Thymus (tissue), 11 donors: ENCODE results near the gene EZR. TPM values are rescaled to one million over a fixed set of nuclear protein-coding genes. Genes with fewer than 3 reads are reported as not detected.
A peak's percentile ranks its signal among the peaks of the same experiment; 100 is the strongest.

ENCODE experiments used
- DNase-seq, 9 donors: peaks; one replicate each; pipeline ENCODE4 v3.0.0-alpha.2; 2013; ENCODE audit warnings: low spot score in 9 of 9, low read depth in 6 of 9, missing footprints in 1 of 9
- H3K27ac ChIP-seq, 2 donors: one replicate each; pipeline ENCODE4 v1.5.1; 2013; ENCODE audit warnings: control low read depth in 1 of 2, low read depth in 1 of 2, low read length in 1 of 2, mild to moderate bottlenecking in 1 of 2, moderate library complexity in 1 of 2
- H3K27me3 ChIP-seq, 2 donors: one replicate each; pipeline ENCODE4 v1.5.1; 2013; ENCODE audit warnings: low read length in 1 of 2; ENCODE audit not compliant: control insufficient read depth in 2 of 2, insufficient read depth in 1 of 2
- H3K36me3 ChIP-seq, 2 donors: one replicate each; pipeline ENCODE4 v1.5.1; 2013; ENCODE audit warnings: low read length in 1 of 2, mild to moderate bottlenecking in 1 of 2, moderate library complexity in 1 of 2; ENCODE audit not compliant: control insufficient read depth in 2 of 2, insufficient read depth in 2 of 2
- H3K4me1 ChIP-seq, 2 donors: one replicate each; pipeline ENCODE4 v1.5.1; 2013; ENCODE audit warnings: low read length in 2 of 2; ENCODE audit not compliant: control insufficient read depth in 2 of 2, insufficient read depth in 2 of 2
- H3K4me3 ChIP-seq, 2 donors: one replicate each; pipeline ENCODE4 v1.5.1; 2013; ENCODE audit warnings: low read length in 2 of 2, control low read depth in 1 of 2, mild to moderate bottlenecking in 1 of 2
- H3K9me3 ChIP-seq, 2 donors: one replicate each; pipeline ENCODE4 v1.5.1; 2013; ENCODE audit warnings: low read length in 1 of 2, mild to moderate bottlenecking in 1 of 2; ENCODE audit not compliant: control insufficient read depth in 2 of 2, insufficient read depth in 1 of 2
- WGBS: extraction: QIAGEN DNeasy Blood & Tissue Kit; methylation state at CpG from one replicate; pipeline ENCODE4 v1.1.7; 2013; 5-methylcytosine and 5-hydroxymethylcytosine counted together
- polyA plus RNA-seq: library from polyadenylated mRNA; stranded (reverse); fragments of 200-250 nt; gene quantifications from one replicate; pipeline ENCODE4 v1.2.3, GENCODE V29; 2013
- total RNA-seq: library from RNA; stranded (reverse); fragments of 120-200 nt; gene quantifications from one replicate; pipeline ENCODE4 v1.2.4, GENCODE V29; 2013
- donor health status: healthy.

The EZR gene
- total and polyA plus RNA-seq, 2 donors: 132 to 165 TPM

DNA sequence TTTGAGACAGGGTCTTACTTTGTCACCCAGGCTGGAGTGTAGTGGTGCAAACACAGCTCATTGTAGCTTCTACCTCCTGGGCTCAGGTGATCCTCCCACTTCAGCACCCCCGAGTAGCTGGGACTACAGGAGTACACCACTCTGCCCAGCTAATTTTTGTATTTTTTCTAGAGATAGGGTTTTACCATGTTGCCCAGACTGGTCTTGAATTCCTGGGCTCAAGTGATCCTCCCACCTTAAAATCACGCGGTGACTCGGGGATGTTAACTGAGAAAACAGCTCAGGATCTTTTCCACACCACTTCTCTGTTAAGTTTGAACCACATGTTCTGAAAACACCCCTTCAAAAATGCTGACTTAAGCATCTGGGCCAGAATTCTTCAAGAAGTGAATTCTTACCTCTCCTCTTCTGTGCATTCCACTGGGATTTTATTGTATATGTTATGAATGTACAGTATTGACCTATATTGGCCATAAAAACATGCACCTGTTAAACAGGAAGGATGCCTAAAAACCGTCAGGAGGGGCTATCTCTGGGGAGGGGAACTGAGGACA is 96.9 kb downstream of the EZR start:
- 85% methylated on average over 5 of the region's 5 CpGs for WGBS
- no peak for DNase-seq
- no peak overlapping the region for H3K27ac ChIP-seq
- H3K4me1 ChIP-seq: peaks cover 0 to 18% of the 10 kb centered on the region in 2 donors
- peaks cover 41 to 49% of the 10 kb centered on the region in 2 donors for H3K36me3 ChIP-seq
- H3K27me3 ChIP-seq: no peaks in the 10 kb centered on the region
- no peaks in the 10 kb centered on the region for H3K9me3 ChIP-seq
- no peak overlapping the region for H3K4me3 ChIP-seq

DNA sequence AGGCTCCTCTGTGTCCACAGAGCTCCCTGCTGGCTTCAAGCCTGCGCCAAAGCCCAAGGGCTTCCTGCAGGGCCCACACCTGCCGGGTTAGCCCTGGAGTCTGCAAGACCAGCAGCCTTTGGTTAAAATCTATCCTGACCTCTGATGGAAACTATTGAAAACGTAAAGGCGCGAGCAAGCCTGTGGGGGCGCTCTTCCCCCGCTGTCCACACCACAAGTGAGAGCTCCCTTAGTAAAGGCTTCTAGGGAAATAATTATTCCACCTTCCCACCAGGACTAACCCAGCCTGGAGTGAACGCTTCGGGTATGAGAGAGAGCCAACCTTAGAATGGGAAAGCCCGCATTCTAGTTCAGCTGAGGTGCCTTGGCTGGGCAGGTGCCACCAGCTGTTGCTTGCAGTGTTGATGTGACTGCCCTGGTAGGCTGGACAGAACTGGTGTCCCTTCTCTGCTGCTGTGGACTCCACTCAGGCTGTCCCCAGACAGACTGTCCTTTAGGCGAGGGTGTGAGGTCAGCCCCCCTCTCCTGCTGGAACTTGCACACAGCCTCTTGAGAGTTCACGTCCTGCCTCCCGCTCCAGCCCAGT is 100.6 kb downstream of the EZR start:
- WGBS: 96% methylated on average over 13 of the region's 13 CpGs
- H3K36me3 ChIP-seq: peaks cover 44 to 51% of the 10 kb centered on the region in 2 donors
- no peak overlapping the region for H3K4me3 ChIP-seq
- peaks cover 0 to 24% of the 10 kb centered on the region in 2 donors for H3K4me1 ChIP-seq
- no peak overlapping the region for H3K27ac ChIP-seq
- H3K9me3 ChIP-seq: no peaks in the 10 kb centered on the region
- H3K27me3 ChIP-seq: no peaks in the 10 kb centered on the region
- no peak for DNase-seq

DNA sequence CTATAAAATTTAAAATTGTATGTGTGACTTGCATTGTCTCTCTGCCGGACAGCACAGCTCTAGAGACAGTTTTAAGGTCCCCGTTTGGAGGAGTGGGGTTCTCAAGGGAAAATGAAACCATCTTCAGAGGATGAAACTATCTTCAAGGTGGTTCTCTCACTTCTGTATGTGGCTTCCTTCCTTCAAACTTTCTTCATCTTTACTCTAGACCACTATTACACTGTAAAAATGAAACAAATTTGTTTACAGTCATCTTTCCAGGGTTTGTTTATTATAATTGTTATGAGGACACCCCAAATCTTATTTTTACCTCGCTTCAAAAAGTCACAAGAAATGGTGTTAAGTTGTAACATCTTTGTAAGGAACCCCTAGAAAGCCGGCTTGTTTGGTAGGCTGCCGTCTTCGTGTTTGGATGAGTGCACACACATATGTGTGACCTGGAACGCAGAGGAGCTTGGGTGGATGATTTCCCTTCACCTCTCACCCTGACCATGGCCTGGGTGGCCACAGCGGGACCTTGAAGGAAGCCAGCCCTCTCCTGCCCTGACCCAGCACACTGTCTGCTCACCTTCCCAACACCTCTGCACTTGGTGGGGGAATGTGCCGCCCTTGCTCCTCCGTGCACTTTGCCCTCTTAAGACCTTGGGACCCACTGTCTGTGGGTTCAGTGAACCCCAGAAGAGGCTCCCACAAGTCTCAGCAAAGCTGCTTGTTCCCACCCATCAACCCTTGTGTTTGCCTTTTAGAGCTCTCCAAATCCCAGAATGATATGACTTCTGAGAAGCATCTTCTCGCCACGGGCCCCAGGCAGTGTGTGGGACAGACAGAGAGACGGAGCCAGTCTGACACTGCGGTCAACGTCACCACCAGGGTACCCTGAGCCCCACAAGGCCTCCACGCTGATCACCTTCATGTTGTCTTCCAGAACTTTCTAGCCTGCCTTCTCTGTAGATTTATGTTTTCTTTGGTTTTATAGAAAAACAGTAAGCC is 101.5 kb downstream of the EZR start:
- H3K27ac ChIP-seq: peak overlapping the region in 1 of 2 donors; percentile 12
- peak in 1 of 9 donors; percentile 33 for DNase-seq
- 83% methylated on average over 16 of the region's 16 CpGs for WGBS
- H3K9me3 ChIP-seq: no peaks in the 10 kb centered on the region
- no peaks in the 10 kb centered on the region for H3K27me3 ChIP-seq
- peaks cover 0 to 24% of the 10 kb centered on the region in 2 donors for H3K4me1 ChIP-seq
- H3K4me3 ChIP-seq: no peak overlapping the region
- H3K36me3 ChIP-seq: peaks cover 48 to 58% of the 10 kb centered on the region in 2 donors

Other genes starting within 250 kb of the EZR start
- 46.1 TPM for gene DYNLT1, start 174.6 kb downstream of the EZR start, total RNA-seq
- gene DYNLT1, start 174.6 kb downstream of the EZR start, polyA plus RNA-seq: 248 TPM
- 22.6 TPM for gene SYTL3, start 169.3 kb downstream of the EZR start, total RNA-seq
- 109 TPM for gene SYTL3, start 169.3 kb downstream of the EZR start, polyA plus RNA-seq
- 1.9 TPM for gene RSPH3, start 180.8 kb upstream of the EZR start, total RNA-seq
- 3.6 TPM for gene RSPH3, start 180.8 kb upstream of the EZR start, polyA plus RNA-seq
- 22.3 TPM for gene TAGAP, start 225.6 kb upstream of the EZR start, total RNA-seq
- gene TAGAP, start 225.6 kb upstream of the EZR start, polyA plus RNA-seq: 13.9 TPM